ENCODE measurements around the gene LYRM7. TPM values are rescaled to one million over a fixed set of nuclear protein-coding genes. Genes with fewer than 3 reads are reported as not detected.
"Not testable (repeated sequence)": the region's sequence is repeated elsewhere in the genome, so short reads cannot be mapped to it uniquely, and the experiment has no call there.

LYRM7 gene
- total RNA-seq = 16.4 TPM

GRCh38 chr5:131170540-131171275 is at the start of gene LYRM7:
LYRM7 (plus strand) TSS chr5:131170944; CDS start chr5:131171021, 77 bp downstream.
- DNase-seq (ENCODE audit: low spot score) = peak; percentile 97

- not testable (repeated sequence) for DNase-seq (ENCODE audit: low spot score)
These were observed 43.5 kb upstream of the LYRM7 start for GRCh38 chr5:131127244-131127643.

DNA sequence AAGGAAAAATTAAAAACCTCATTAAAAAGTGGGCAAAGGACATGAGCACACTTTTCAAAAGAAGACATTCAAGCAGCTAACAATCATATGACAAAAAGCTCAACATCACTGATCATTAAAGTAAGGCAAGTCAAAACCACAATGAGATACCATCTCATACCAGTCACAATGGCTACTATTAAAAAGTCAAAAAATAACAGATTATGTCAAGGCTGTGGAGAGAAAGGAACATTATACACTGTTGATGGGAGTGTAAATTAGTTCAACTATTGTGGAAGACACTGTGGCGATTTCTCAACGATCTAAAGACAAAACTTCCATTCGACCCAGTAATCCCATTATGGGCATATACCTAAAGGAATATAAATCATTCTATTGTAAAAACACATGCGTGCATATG is 41.4 kb upstream of the LYRM7 start:
- no peak for DNase-seq (ENCODE audit: low spot score)

DNA sequence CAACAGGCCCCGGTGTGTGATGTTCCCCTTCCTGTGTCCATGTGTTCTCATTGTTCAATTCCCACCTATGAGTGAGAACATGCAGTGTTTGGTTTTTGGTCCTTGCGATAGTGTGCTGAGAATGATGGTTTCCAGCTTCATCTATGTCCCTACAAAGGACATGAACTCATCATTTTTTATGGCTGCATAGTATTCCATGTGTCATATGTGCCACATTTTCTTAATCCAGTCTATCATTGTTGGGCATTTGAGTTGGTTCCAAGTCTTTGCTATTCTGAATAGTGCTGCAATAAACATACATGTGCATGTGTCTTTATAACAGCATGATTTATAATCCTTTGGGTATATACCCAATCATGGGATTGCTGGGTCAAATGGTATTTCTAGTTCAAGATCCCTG is 37.7 kb upstream of the LYRM7 start:
- DNase-seq (ENCODE audit: low spot score) = not testable (repeated sequence)

GRCh38 chr5:131138406-131138805 is 32.3 kb upstream of the LYRM7 start:
- not testable (repeated sequence) for DNase-seq (ENCODE audit: low spot score)

GRCh38 chr5:131139321-131139720 is 31.4 kb upstream of the LYRM7 start:
- no peak for DNase-seq (ENCODE audit: low spot score)

GRCh38 chr5:131142970-131143617 is 27.6 kb upstream of the LYRM7 start:
- DNase-seq (ENCODE audit: low spot score) = no peak

- no peak for DNase-seq (ENCODE audit: low spot score)
These were observed 23.5 kb upstream of the LYRM7 start for GRCh38 chr5:131147258-131147657.

GRCh38 chr5:131148835-131149234 is 21.9 kb upstream of the LYRM7 start:
- DNase-seq (ENCODE audit: low spot score) = no peak

DNA sequence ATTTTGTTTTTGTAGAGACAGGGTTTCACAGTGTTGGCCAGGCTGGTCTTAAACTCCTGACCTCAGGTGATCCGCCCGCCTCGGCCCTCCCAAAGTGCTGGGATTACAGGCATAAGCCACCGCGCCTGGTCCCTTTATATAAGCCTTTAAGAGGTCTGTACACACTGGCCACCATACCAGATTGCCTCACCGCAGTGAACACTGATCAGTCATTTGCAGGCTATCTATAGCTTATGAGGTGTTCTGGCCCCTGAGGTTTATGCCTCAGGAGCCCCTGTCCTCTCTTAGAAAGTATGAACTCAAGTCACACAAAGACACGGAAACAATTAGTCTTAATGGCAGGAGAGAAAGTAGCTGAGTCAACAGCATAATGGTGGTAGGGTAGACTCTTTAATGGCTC is 20.3 kb upstream of the LYRM7 start:
- no peak for DNase-seq (ENCODE audit: low spot score)

DNA sequence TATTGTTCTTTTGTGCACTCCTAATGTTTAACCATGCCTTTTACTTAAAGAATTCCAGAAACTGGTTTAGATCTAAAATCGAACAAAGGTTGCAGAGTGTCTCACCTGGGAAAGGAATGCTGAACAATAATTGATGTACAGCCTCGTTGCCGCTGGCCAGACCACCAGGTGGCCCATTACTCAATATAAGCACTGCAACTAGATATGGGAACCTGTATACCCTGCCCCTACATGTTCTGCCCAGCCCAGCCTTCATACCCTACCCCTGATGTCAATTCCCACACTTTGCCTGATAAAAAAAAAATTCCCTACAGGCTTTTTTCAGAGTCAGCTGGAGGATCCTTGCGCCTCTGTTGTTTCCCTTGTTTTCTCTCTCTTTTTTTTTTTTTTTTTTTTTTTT is 19.5 kb upstream of the LYRM7 start:
- no peak for DNase-seq (ENCODE audit: low spot score)

- DNase-seq (ENCODE audit: low spot score) = no peak
These were observed 14.4 kb upstream of the LYRM7 start for GRCh38 chr5:131156385-131156784.

GRCh38 chr5:131156957-131157356 is 13.8 kb upstream of the LYRM7 start:
- no peak for DNase-seq (ENCODE audit: low spot score)

DNA sequence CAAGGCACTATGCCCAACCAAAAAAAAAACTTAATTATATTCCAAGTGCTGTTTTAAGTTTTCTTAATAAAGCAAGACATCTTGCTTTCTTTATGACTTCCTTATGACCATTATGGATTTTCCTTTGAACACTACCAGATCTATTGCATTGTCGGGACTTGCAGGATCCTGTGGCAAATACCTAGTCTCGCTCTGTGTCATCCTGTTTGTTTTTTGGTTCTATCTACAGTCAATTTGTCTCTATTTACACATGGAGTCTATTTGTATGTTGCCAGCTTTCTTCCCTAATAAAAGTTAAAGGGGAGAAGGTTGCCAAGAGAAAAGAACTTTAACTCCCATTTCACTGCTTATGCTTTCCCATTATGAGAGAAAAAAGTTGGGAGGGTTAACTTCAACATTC is 10.6 kb upstream of the LYRM7 start:
- no peak for DNase-seq (ENCODE audit: low spot score)

GRCh38 chr5:131163276-131164119 is 7.2 kb upstream of the LYRM7 start:
- DNase-seq (ENCODE audit: low spot score) = no peak

DNA sequence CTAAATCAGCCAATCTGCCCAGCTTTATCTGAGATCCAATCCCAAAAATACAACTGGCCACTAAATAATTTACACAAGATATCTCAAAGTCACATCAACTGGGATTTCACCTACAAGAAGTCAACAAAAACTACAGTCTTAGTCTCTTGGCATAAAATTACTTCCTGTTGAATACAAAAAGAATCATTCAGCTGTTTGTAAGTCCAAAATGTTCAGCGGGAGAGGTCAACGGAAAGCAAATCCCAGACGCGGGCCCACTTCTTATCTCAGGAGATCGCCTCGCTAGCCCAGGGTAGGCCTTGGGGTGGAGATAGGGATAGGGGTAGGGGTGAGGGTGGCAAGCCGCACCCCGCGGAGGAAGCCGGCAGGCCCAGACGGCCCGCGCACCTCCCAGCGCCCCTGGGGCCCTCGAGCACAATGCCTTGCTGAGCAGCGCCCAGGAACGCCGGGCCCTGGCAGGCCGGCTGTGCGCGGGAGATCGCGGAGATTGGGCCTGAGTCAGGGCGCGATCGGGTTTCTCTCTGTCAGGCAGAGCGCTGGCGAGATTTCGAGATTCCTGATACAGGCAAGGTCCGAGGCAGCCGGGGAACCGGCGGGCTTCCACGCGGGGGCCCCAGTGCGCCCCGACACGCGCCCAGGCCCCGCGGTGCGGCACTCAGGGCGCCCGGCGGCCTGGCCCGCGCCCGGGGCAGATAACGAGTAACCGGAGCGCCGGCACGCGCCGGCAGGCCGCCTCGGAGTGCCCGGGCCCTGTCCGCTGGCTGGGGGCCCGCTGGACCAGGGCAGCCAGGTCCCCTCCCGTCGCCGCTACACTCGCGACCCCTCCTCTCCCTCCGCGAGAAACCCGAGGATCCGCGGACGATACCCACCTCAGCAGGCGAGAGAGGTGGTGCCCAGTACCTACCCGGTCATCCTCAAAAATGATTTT is 6.3 kb upstream of the LYRM7 start:
- peak; percentile 73 for DNase-seq (ENCODE audit: low spot score)

GRCh38 chr5:131165119-131165727 is 5.5 kb upstream of the LYRM7 start, which contains the start of gene HINT1:
HINT1 (minus strand) TSS chr5:131165256; CDS start chr5:131165205, 51 bp downstream.
- DNase-seq (ENCODE audit: low spot score) = peak; percentile 91

DNA sequence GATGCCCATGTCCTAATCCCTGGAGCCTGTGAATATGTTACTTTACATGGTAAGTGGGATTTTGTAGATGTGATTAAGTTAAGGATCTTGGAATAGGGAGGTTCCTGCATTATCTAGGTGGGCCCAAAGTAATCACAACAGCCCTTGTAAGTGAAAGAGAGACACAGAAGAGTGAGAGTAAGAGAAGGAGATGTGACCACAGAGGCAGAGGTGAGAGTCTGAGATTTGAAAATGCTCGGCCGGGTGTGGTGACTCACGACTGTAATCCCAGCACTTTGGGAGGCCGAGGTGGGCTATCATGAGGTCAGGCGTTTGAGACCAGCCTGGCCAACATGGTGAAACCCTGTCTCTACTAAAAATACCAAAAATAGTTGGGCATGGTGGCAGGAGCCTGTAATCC is 3.1 kb upstream of the LYRM7 start:
- DNase-seq (ENCODE audit: low spot score) = no peak

GRCh38 chr5:131169810-131170539 is 769 bp upstream of the LYRM7 start:
- no peak for DNase-seq (ENCODE audit: low spot score)

DNA sequence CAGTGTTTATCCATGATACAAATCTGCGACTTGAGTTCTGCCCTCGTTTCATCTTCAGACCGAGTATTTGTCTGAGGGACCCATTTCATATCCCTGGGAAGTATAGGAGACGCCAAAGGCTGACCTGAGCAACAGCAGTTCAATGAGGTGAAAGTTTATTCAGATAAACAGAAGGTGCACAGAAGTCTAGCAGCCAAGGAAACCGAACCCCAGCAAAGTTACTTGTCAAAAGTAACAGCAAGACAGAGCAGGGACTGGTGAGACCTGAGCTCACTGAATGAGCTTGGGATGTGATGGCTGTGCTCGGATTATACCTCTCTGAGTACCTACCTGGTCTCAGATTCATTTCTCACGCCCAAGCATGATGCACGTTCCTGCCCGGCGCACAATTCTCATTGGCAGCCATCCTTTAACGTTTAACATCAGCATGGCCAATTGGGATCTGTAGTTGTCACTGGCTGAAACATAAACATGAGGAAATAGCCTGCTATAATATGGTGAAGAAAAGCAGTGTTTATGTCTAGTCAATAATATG is 599 bp downstream of the LYRM7 start:
- no peak for DNase-seq (ENCODE audit: low spot score)
